Hindlimb muscle (tissue), 1 donor: Measurements from ENCODE around the gene DCP2. TPM values are rescaled to one million over a fixed set of nuclear protein-coding genes. Genes with fewer than 3 reads are reported as not detected.

Experiments used
- DNase-seq: peaks from one replicate; pipeline ENCODE4 v3.0.0-alpha.2; 2013
- polyA plus RNA-seq: library from polyadenylated mRNA; unstranded; fragments of 120-200 nt; gene quantifications from one replicate; pipeline ENCODE4 v1.2.1, GENCODE V29; 2013; ENCODE audit not compliant: insufficient read length

The DCP2 gene
- polyA plus RNA-seq, 1 donor = 23.5 TPM

- no peak for DNase-seq
Measured at GRCh38 chr5:113022661-113023060, 46.1 kb downstream of the DCP2 start.

- DNase-seq = no peak
Measured at GRCh38 chr5:113024076-113024697, 47.6 kb downstream of the DCP2 start.

- DNase-seq = no peak
Measured at GRCh38 chr5:113025596-113025995, 49.0 kb downstream of the DCP2 start.

- DNase-seq = no peak
Measured at GRCh38 chr5:113026211-113026610, 49.6 kb downstream of the DCP2 start.

- no peak for DNase-seq
Measured at GRCh38 chr5:113027015-113027414, 50.4 kb downstream of the DCP2 start.

- DNase-seq = no peak
Measured at GRCh38 chr5:113027431-113027830, 50.8 kb downstream of the DCP2 start.

- no peak for DNase-seq
Measured at GRCh38 chr5:113029614-113030013, 53.0 kb downstream of the DCP2 start.

- no peak for DNase-seq
Measured at GRCh38 chr5:113031104-113031503, 54.5 kb downstream of the DCP2 start.

- DNase-seq = no peak
Measured at GRCh38 chr5:113031557-113031956, 55.0 kb downstream of the DCP2 start.

GRCh38 chr5:113034182-113034773, 57.7 kb downstream of the DCP2 start:
- DNase-seq = no peak

- DNase-seq = no peak
Measured at GRCh38 chr5:113035096-113035495, 58.5 kb downstream of the DCP2 start.

GRCh38 chr5:113036321-113036720, 59.7 kb downstream of the DCP2 start:
- DNase-seq = no peak

GRCh38 chr5:113036826-113037225, 60.2 kb downstream of the DCP2 start:
- DNase-seq = no peak

GRCh38 chr5:113038136-113038535, 61.5 kb downstream of the DCP2 start:
- no peak for DNase-seq

GRCh38 chr5:113038714-113039113, 62.1 kb downstream of the DCP2 start:
- no peak for DNase-seq

GRCh38 chr5:113039229-113039933, 62.8 kb downstream of the DCP2 start:
- DNase-seq = peak; percentile 65

- DNase-seq = no peak
Measured at GRCh38 chr5:113039934-113040285, 63.3 kb downstream of the DCP2 start.

- peak; percentile 64 for DNase-seq
Measured at GRCh38 chr5:113040672-113041260, 64.2 kb downstream of the DCP2 start.

- DNase-seq = no peak
Measured at GRCh38 chr5:113042491-113043243, 66.1 kb downstream of the DCP2 start.

GRCh38 chr5:113043491-113043931, 66.9 kb downstream of the DCP2 start:
- no peak for DNase-seq

- no peak for DNase-seq
Measured at GRCh38 chr5:113044776-113045465, 68.3 kb downstream of the DCP2 start.

- DNase-seq = no peak
Measured at GRCh38 chr5:113047234-113047633, 70.6 kb downstream of the DCP2 start.
